NB4 (cell line): ENCODE measurements around the gene MEF2A.

Experiments used
- MYC ChIP-seq: IDR thresholded peaks from 2 replicates; pipeline ENCODE4 v1.6.1; 2011; ENCODE audit warnings: low read depth, low read length
- TF ChIP-seq, protein P1 (sequence below): IDR thresholded peaks from one replicate; pipeline ENCODE4 v1.5.1; 2012; ENCODE audit warnings: low read depth, low read length

DNA sequence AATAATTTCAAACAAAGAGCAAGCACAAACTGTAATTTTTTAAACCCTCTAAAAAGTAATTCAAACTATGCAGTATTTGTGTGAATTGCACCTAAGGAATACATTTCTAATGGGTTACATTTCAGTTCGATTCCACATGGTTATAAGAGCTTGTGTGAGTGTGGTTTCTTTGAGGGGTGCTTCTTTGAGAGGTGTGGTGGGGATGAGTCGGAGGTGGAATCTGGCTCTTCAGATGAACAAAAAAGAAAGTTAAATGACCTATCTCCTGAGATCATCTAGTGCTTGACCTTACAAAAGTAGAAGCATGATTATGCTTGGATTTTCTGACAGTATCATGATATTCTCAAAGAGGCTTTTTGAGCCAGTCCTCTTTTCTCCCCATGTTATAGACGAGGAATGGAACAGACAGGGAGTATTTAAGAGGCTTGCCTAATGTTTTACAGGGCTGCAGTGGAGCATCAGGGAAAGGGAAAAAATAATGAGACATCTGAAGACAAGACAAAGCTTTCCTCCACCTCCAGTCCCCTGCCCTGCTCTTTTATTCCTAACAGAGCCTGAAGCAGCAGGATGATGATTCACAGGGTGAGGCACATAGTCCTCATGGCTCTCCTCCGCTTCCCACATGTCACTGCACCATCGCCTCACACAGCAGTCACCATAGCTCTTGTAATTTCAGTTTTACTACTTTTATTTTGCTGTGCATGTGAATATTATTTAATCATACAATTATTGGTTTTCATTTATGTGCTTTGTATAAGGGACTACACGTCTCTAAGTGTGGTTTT, 85.4 kb downstream of the MEF2A start:
- TF ChIP-seq, protein P1, sequence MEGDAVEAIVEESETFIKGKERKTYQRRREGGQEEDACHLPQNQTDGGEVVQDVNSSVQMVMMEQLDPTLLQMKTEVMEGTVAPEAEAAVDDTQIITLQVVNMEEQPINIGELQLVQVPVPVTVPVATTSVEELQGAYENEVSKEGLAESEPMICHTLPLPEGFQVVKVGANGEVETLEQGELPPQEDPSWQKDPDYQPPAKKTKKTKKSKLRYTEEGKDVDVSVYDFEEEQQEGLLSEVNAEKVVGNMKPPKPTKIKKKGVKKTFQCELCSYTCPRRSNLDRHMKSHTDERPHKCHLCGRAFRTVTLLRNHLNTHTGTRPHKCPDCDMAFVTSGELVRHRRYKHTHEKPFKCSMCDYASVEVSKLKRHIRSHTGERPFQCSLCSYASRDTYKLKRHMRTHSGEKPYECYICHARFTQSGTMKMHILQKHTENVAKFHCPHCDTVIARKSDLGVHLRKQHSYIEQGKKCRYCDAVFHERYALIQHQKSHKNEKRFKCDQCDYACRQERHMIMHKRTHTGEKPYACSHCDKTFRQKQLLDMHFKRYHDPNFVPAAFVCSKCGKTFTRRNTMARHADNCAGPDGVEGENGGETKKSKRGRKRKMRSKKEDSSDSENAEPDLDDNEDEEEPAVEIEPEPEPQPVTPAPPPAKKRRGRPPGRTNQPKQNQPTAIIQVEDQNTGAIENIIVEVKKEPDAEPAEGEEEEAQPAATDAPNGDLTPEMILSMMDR = no peak
- no peak for TF ChIP-seq MYC
